AG04450 (cell line): ENCODE measurements around the gene TRNT1. TPM values are rescaled to one million over a fixed set of nuclear protein-coding genes. Genes with fewer than 3 reads are reported as not detected.

ENCODE experiments used
- CTCF ChIA-PET: fragments of 300-600, 350-600 bp; formaldehyde crosslinking; extraction: SDS; loops from one replicate; lab custom pipeline; 2022; ENCODE audit warnings: antibody characterized with exemption, inconsistent platforms; lab: Charles Lee
- POLR2A ChIA-PET: fragments of 350-600 bp; formaldehyde crosslinking; extraction: SDS; loops from one replicate; lab custom pipeline; 2021; ENCODE audit warnings: antibody characterized with exemption, inconsistent platforms; lab: Yijun Ruan, JAX
- DNase-seq: peaks from one replicate; pipeline ENCODE4 v3.0.0-alpha.2; 2011; ENCODE audit warnings: low read depth, low spot score
- H3K27ac ChIP-seq: one replicate; pipeline ENCODE4 v1.5.1; 2012; ENCODE audit warnings: low read depth, low read length, control low read depth
- H3K27me3 ChIP-seq: one replicate; pipeline ENCODE4 v1.6.0; 2012; ENCODE audit warnings: low read length; ENCODE audit not compliant: control insufficient read depth, insufficient read depth
- H3K4me3 ChIP-seq: 2 replicates; pipeline ENCODE4 v1.5.1; 2011; ENCODE audit warnings: mild to moderate bottlenecking, low read depth, low read length, control low read depth
- H3K9me3 ChIP-seq: 2 replicates; pipeline ENCODE4 v1.5.1; 2012; ENCODE audit warnings: low read length; ENCODE audit not compliant: control insufficient read depth, insufficient read depth
- polyA minus RNA-seq: library from RNA; depleted of rRNA, polyadenylated mRNA; stranded (reverse); fragments of >200 nt; gene quantifications from 2 replicates; pipeline ENCODE4 v1.2.3, GENCODE V29; 2011; rRNA and poly(A)+ RNA removed
- polyA plus RNA-seq: library from polyadenylated mRNA; depleted of rRNA; stranded (reverse); fragments of >200 nt; gene quantifications from 2 replicates; pipeline ENCODE4 v1.2.3, GENCODE V29; 2011; rRNA removed
- TF ChIP-seq, protein P1 (sequence below): IDR thresholded peaks from 2 replicates; pipeline ENCODE4 v1.5.1; 2011; ENCODE audit warnings: low read depth, low read length, control low read depth, inconsistent platforms

The TRNT1 gene
- 11.3 and 15.7 TPM in 2 replicates for polyA plus RNA-seq
- 12.7 and 13.6 TPM in 2 replicates for polyA minus RNA-seq

DNA sequence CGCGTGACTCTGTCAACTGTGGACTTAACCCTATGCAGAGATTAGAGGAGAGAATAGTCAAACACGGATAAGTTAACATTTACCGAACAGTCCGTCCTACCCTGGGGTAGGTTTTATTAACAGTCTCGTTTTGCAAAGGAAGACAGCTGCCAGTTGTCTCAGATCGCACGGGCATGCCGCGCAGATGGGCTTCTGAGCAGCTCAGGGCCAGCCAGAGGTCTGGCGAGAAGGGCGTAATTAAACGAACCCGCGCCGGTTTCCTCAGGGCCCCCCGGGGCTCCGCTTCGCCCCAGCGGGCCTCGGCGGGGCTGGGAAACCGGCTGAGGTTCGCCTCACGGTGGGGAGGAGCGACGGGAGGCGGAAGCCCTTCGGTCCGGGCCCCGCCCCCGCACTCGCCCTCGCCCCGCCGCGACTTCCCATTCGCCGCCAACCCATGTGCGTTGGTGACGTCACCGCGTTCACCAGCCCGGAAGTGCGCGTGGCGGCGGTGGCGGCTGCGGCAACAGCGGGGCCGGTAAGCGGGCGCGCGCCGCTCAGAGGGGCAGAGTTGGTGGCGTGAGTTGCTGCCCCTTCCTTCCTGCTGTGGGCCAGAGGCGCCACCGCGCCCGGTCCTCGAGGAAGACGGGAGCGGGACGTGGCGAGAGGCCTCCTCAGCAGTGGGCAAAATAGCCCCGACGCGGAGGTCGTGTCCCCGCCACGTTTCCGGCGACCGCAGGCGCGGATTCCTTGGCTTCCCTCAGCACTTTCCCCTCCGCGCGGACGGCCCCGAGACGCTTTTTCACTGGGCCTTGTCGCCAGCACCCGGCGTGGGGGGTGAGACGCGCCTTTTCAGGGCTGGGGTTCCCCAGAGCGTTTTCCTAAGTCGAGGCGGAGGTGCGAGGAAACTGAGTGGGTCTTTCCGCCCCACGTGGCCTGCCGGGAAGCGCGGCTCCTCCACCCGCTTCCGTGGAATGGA, at the start of gene TRNT1:
Gene TRNT1, plus strand, starts transcription at position 464 of the 955 bp plus-strand sequence. CDS start 2,101 bp downstream, outside the sequence.
- CTCF ChIA-PET: no interaction called here
- no peaks in the 10 kb centered on the region for H3K27me3 ChIP-seq
- peak; percentile 82 for DNase-seq
- peak within 1 kb of the TSS; percentile 90 for H3K4me3 ChIP-seq
- peaks cover 3% of the 10 kb centered on the region; the same call in 1 of the 2 replicates for H3K9me3 ChIP-seq
- TF ChIP-seq, protein P1, sequence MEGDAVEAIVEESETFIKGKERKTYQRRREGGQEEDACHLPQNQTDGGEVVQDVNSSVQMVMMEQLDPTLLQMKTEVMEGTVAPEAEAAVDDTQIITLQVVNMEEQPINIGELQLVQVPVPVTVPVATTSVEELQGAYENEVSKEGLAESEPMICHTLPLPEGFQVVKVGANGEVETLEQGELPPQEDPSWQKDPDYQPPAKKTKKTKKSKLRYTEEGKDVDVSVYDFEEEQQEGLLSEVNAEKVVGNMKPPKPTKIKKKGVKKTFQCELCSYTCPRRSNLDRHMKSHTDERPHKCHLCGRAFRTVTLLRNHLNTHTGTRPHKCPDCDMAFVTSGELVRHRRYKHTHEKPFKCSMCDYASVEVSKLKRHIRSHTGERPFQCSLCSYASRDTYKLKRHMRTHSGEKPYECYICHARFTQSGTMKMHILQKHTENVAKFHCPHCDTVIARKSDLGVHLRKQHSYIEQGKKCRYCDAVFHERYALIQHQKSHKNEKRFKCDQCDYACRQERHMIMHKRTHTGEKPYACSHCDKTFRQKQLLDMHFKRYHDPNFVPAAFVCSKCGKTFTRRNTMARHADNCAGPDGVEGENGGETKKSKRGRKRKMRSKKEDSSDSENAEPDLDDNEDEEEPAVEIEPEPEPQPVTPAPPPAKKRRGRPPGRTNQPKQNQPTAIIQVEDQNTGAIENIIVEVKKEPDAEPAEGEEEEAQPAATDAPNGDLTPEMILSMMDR: 0 out of 2 replicates have a peak, but pooled peaks have one; percentile 4
- POLR2A ChIA-PET: interaction anchor here (0.6 kb wide), 1 partner anchor 270 kb away, joined by 3 read pairs; no protein-coding TSS in a partner anchor
- peak within 1 kb of the TSS; percentile 96 for H3K27ac ChIP-seq

DNA sequence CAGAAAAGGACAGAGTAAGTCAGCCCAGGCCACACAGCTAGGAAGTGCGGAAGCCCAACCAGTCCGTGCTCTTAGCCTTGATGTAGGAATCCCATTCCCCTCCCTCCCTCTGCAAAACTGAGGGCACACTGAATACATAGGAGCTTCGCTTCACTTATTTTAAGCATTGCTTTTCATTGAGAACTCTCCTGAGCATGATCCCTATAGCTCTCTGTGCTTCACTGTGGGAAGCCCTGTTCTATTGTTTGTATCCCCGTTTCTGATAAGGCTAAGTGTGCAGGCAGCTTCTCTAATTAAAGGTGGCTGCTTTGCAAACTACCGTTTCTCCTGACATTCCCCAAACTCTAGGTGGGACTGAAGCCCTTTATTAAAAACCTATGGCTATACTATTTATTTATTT, 46.4 kb upstream of the TRNT1 start:
- TF ChIP-seq, protein P1: no peak
- Histone ChIP-seq H3K4me3 (no peak overlapping the region), H3K27me3 (no peaks in the 10 kb centered on the region), H3K9me3 (peaks cover 17% of the 10 kb centered on the region), H3K27ac (no peak overlapping the region)
- ChIA-PET POLR2A (no interaction called here), CTCF (no interaction called here)
- no peak for DNase-seq

DNA sequence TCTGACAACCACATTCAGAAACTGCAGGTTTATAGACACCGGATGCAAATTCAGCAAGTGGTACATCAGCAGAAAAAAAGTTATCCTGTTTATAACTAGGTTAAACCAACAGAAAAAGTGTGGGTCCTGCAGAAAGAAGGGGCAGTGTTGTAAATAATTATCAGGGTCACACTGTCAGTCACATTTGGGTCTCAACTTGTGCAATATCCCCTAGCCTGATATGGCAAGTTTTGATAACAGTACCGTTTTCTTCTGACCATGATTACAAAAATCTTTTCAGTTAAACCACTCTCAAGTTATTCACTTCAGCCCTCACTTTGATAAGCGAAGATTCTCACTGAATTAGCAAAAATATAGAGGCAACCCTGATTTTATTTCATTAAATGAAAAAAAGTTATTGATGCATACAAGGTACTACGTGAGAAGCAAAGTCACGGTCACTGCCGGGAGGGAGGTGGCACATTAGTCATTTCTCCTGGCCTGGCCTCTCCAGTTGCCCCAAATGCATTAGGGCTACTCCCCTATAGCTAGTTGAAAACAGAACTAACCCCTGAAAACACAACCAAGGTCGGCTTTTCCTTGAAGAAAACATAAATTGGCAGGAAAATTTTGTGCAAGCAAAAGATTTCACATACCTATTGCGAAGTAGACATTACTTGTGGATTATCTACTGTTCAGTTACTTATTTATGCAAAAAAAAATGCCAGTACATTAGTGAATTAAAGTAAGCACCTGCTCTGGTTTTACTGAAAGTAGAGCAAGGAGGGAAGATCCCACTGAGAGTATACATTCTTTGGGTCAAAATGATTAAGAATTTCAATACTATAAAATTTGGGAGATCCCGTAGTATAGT, 45.1 kb upstream of the TRNT1 start:
- peaks cover 17% of the 10 kb centered on the region for H3K9me3 ChIP-seq
- H3K27ac ChIP-seq: no peak overlapping the region
- DNase-seq: no peak
- CTCF ChIA-PET: no interaction called here
- POLR2A ChIA-PET: no interaction called here
- TF ChIP-seq, protein P1: no peak
- no peak overlapping the region for H3K4me3 ChIP-seq
- H3K27me3 ChIP-seq: no peaks in the 10 kb centered on the region

DNA sequence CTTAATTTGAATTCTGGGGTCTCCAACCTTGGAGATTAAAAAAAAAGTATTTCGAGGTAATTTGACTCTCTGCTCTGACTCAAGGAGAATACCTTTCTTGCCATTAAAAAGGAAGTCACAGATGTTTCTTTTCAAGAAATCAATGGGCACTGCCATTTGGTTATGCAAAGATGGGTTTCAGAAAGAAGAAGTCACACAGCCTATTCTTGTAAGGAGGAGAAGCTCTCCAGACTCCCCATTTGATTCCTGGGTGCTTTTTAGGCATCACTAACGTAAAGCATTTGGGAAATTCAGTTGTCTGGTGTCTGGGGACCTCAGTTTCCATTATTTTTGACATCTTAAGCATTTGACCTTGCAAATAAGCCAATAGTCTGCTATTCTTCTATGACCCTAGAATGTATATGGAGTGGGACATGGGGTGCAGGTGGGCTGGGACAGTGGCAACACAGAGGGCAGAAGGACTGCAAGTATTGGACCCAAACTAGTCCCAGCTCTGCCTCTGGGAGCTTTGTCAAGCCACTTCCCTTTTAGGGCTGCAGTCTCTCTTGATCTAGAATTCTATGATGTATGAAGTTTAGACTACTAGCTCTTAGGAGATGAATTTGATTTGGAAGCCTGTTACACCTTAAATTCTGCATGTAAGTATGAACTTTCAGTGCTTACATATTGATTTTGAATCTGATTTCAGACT, 44.4 kb upstream of the TRNT1 start:
- TF ChIP-seq, protein P1: no peak

More for the DNA sequence above, 44.4 kb upstream of the TRNT1 start:
- POLR2A ChIA-PET: no interaction called here
- CTCF ChIA-PET: no interaction called here
- no peaks in the 10 kb centered on the region for H3K27me3 ChIP-seq
- no peak for DNase-seq
- peaks cover 17% of the 10 kb centered on the region for H3K9me3 ChIP-seq
- no peak overlapping the region for H3K27ac ChIP-seq
- H3K4me3 ChIP-seq: no peak overlapping the region
